GM21737 (cell line): ENCODE results near the gene CDK11B.

Experiments used
- ATAC-seq: cut with Tn5 transposase; IDR thresholded peaks from one replicate; pipeline ENCODE4 v1.9.1; 2021; ENCODE audit warnings: mild to moderate bottlenecking, moderate library complexity; ENCODE audit not compliant: unreplicated experiment

Gene CDK11B

DNA sequence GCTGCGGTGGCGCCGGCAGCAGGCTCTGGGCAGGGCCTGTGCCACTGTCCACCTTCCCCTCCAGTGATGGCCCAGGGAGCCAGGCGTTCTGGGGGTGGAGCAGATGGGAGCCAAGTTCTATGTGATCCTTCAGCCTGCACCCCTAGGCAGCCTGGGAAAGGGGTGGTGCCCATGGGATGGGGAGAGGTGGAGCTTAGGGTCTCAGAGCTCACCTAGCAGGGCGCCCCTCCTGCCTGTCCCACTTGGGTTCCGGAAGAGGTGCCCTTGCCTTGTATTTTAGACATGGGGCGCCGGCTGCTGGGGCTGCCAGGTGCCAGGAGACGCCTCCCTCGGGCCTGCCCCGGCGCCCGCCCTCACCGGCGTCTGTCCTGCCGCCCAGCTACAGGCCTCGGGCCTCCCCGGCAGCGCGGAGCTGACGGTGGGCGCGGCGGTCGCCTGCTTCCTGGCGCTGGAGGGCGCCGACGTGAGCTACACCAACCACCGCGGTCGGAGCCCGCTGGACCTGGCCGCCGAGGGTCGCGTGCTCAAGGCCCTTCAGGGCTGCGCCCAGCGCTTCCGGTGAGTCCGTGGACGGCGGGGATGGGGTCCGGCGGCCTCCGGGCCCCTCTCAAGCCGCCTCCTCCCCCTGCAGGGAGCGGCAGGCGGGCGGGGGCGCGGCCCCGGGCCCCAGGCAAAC is 29.9 kb downstream of the CDK11B start:
- ATAC-seq, result no peak

DNA sequence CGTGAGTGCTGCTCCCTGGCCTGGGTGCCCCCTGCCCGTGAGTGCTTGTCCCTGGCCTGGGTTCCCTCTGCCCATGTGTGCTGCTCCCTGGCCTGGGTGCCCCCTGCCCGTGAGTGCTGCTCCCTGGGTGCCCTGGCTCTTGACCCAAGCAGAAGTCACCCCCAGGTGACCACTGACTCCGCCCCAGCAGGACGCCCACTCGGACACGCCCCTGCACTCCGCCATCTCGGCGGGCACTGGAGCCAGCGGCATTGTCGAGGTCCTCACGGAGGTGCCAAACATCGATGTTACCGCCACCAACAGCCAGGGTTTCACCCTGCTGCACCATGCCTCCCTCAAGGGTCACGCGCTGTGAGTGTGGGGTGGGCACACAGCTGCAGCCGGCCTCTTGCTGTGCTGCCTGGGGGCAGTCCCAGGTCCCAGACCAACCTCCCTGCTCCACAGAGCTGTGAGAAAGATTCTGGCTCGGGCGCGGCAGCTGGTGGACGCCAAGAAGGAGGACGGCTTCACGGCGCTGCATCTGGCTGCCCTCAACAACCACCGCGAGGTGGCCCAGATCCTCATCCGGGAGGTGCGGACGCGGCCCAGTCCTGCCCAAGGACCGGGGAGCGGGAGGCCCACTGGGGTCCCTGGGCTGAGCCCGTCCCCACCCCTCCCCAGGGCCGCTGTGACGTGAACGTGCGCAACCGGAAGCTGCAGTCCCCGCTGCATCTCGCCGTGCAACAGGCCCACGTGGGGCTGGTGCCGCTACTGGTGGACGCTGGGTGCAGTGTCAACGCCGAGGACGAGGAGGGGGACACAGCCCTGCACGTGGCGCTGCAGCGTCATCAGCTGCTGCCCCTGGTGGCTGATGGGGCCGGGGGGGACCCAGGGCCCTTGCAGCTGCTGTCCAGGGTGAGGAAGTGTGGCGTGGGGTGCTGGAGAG is 30.7 kb downstream of the CDK11B start:
- ATAC-seq, result no peak

DNA sequence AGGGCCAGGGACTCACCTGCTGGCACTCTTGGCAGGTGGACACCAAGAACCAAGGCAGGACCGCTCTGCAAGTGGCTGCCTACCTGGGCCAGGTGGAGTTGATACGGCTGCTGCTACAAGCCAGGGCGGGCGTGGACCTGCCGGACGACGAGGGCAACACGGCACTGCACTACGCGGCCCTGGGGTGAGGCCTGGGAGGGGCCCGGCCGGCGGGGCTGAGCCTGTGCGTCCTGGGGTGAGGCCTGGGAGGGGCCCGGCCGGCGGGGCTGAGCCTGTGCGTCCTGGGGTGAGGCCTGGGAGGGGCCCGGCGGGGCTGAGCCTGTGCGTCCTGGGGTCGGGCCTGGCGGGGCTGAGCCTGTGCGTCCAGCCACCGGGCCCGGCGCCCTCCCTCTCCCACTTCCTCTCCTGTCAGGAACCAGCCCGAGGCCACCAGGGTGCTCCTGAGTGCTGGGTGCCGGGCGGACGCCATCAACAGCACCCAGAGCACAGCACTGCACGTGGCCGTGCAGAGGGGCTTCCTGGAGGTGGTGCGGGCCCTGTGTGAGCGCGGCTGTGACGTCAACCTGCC is 31.5 kb downstream of the CDK11B start:
- ATAC-seq, result no peak

DNA sequence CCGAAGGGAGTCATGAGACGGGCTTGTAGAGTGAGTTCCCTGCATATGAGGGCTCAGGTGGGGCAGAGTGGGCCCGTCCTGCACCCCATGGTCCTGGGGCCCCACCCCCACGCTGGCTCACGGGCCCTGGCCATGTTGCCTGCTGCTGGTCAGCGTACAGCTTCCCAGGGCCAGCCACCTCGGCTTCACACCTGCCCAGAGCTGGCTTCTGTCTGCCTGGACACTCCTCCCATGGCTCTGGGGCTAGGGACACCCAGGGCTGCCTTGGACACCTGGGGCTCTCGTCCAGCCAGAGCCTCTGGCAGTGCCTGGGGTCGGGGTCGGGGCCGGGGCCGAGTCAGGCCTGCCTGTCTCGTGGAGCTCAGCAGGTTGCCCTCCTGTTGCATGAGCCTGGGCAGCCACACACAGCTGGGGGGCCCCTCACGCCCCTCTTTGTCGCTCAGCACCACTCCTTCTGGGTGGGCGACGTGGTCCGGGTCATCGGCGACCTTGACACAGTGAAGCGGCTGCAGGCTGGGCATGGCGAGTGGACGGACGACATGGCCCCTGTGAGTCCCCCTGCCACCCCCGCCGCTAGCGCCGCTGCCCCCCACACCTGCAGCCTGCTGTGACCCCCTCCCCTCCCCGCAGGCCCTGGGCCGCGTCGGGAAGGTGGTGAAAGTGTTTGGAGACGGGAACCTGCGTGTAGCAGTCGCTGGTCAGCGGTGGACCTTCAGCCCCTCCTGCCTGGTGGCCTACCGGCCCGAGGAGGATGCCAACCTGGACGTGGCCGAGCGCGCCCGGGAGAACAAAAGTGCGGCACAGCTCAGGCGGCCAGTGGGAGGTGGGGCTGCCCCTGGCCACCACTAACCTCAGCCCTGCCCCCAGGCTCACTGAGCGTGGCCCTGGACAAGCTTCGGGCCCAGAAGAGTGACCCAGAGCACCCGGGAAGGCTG is 32.3 kb downstream of the CDK11B start:
- no peak for ATAC-seq

DNA sequence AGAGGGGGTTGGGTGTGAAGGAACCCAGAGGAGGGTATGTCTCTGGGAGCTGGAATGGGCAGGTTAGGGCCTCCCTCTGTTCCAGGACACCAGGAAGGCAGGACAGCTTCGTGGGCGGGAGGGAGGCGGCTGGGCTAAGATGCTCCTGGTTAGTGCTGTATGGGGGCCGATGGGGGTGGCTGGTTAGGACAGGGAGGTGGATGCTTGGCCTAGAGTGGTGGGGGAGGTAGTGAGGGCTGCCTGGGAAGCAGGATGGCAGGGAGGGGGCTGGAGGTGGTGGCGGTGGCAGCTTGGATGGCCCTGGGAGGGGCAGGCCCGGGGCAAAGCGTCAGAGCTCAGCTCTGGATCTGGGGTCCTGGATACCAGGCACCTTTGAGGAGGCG is 33.0 kb downstream of the CDK11B start:
- ATAC-seq, result no peak

DNA sequence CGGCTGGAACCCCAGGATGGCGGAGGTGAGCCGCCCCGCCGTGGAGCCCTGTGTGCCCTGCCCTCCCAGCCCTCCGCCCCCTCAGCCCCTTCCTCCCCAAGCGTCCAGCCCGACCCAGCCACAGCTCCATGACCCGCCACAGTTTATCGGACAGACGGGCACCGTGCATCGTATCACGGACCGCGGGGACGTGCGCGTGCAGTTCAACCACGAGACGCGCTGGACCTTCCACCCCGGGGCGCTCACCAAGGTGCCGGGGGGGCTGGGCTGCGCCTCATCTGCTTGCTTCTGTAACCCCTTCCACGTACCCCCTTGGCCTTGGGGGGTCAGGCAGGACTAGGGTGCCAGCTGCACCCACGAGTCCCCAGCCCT is 33.4 kb downstream of the CDK11B start:
- no peak for ATAC-seq

DNA sequence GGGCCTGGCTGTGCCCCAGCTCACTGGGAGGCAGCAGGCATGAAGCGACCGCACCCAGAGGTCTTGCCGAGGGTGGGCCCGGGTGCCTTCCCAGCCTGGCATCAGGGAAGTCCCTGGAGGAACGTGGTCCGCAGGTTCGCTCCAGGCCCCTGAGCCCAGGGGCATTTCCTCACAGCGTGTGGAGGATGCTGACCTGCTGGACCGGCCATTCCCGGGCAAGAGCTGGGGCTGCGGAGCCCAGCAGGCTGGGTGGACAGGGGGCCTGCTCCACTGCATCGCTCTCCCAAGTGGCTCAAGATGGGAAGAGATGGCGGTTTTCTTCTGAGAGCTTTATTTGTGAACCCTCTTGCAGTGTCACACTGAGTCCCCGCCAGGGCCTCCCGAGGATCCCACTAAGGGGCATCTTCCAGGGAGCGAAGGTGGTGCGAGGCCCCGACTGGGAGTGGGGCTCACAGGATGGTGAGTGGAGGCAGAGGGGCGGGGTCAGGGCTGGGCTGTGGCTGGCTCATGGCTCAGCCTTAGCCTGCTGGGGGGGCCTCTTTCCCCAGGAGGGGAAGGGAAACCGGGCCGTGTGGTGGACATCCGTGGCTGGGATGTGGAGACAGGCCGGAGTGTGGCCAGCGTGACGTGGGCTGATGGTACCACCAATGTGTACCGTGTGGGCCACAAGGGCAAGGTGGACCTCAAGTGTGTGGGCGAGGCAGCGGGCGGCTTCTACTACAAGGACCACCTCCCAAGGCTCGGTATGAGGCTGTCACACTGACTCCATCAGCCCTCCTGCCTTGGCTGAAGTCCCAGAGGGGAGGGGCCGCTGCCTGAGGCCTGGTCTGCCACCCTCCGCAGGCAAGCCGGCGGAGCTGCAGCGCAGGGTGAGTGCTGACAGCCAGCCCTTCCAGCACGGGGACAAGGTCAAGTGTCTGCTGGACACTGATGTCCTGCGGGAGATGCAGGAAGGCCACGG is 34.1 kb downstream of the CDK11B start:
- no peak for ATAC-seq

DNA sequence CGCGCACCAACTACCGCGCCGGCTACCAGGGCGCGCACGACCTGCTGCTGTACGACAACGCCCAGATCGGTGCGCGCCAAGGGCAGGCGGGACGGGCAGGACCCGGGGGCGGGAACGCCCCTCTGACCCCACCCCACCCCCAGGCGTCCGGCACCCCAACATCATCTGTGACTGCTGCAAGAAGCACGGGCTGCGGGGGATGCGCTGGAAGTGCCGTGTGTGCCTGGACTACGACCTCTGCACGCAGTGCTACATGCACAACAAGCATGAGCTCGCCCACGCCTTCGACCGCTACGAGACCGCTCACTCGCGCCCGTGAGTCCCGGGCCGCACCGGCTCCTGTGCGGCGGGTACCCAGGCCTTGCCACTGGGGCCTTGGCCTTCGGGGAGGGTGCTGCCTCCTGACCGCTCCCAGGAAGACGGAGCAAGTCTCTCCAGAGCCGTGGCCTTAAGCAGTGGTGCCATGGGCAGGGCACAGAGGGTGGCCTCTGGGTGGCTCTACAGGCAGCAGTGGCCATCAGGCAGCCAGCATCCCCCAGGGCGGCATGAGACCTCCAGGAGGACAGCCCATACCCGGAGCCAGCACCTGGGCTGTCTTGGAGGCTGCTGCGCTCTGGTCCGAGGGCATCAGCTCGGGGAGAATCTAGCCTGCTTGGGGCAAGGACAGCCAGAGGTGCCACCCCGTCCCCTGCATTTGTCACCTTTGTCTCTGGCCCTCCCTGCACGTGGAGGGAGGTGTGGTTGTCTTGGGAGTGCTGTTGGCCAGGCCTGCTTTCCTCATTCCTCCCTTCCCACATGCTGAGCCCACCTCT is 35.0 kb downstream of the CDK11B start:
- ATAC-seq, result no peak

DNA sequence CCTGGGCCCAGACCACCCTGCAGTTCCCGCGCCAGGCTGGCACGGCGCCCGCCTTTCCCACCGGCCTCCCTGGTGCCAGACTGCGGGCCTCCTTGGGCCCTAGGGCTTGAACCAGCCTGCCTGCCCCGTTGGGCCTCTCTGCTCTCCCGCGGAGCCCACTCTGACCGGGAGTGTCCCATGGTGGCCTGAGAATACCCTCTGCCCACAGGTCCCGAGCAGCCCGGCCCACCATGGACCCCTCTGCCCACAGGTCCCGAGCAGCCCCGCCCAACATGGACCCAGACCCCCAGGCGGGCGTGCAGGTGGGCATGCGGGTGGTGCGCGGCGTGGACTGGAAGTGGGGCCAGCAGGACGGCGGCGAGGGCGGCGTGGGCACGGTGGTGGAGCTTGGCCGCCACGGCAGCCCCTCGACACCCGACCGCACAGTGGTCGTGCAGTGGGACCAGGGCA is 35.6 kb downstream of the CDK11B start:
- no peak for ATAC-seq

DNA sequence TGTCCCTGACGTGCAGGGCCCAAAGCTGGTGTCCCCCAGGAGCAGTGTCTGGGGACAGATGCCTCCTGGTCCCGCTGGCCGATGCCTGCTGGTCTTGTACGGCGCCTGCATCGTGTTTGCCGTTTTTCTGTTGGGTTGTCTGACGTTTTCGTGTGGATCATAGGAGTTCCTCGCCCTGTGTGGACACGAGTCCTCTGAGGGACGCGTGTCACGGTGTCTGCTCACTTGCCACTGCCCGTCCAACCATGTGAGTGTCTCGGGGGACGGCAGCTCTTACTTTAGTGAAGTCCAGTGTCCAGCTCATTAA is 36.1 kb downstream of the CDK11B start:
- no peak for ATAC-seq

DNA sequence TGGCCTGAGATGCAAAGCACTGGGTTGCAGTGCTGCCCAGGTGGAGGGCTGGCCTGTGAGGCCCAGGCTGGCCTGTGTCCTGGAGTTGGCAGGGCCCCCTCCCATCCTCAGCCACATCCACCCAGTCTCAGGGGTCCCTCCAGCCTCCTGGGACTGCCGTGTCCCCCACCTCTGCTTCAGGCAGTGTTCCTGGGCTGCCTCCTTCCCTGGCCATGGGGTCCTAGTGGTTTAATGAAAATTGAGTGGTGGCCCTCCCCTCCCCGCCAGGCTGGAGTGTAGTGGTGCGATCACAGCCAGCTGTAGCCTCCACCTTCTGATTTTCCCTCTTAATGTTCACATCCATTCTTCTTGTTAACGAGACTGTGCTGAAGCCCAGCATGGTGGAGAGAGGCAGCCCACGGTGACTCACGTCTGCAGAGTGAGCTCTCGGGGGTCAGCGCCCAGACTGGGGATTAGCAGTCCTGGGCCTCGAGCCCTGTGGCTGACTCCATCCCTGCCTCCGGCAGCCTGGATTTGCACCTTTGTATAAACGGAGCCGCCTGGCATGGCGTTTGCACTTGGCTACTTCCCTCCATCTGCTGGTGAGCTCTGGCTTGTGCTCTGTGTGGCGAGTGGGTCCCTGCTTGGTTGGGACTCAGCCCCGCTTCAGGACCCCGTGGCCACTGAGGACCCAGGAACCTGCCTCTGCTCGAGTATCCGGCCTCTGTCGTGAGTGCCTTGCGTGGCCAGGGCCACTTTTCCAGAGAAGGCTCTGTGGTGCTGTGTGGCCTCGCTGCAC is 36.6 kb downstream of the CDK11B start:
- no peak for ATAC-seq

DNA sequence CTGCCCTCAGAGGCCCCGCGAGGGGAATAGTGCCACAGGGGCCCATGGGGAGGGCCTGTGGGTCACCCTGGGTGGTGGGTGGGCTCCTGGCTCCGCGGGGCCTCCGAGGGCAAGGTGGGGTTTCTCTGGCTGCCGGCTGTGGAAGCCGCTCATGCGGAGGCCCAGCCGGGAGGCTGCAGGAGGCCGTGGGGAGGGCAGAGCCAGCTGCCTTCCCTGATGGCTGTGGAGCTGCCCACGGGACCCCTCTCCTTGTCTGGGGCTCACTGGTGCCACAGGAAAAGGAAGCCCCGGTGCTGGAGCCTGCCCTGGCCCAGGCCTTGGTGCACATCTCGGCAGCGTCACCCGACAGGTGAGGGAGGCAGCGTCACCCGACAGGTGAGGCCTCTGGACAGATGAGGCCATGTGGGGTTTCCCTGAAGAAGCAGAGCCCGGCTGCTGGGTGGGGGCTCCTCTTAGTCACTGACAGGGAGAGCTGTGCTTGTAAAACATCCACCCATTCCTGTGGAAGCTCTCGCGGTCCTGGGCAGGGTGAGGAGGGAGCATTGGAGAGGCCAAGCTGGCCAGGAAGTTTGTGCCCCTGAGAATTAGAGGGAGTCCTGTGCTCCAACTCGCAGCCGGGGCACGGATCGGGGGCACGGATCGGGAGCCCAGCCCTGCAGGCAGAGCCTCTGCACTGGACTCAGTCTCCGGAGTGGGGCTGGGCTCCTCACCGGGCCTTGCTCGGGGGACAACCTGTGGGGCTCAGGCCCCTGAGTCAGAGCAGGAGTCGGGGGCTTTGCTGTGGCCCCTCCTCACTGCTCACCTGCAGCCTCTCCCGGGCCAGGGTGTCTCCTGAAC is 37.4 kb downstream of the CDK11B start:
- no peak for ATAC-seq

DNA sequence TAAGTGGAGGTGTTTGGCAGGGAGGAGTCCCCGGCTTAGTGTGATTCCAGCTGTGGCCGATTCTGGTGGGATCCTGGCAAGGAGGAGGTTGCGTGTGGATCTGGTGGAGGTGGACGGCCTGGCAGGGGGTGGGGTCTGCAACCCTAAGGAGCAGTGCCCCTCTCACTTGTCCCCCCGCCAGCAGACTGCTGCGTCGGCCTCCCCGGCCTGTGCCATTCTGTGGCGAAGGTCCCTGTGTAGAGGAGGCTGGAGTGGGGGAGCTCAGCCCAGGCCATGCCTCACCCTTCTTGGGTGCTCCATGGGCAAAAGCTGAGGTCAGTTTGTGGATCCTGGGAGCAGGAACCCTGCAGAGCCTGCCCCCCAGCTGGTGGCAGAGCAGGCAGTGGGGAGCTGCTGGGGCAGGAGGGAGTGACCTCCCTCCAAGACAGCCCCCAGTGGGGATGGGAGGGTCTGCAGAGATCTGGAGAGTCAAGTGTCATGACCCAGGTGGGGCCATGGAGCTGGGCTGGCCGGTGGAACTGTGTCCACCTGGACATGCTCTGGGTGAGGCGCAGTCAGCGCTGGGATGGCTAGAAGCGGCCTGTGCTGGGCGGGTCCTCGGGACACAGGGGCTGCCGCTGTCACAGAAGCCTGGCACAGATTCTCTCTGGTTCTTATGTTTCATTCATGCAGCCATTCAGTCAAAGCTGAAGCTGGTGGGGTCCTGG is 38.2 kb downstream of the CDK11B start:
- no peak for ATAC-seq

DNA sequence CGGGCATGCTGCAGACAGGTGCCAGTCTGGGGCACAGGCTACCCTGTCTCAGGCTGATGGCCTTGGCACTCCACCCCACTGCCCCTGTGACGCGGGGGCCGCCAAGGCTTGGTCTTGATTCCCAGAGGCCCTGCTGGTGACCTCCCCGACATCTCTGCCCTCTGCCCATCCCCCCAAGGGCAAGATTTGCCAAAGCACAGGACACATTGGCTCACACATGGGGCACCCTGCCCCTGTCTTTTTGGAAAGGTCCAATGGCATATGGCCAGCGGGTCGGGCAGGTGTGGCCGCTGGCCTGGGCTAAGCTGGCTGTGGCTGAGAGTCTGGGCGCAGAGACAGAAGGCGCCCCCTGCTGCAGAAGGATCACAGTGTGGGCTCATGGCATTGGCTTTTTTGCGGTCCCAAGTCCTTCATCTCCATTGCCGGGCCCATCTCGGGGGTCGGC is 38.9 kb downstream of the CDK11B start:
- ATAC-seq, result no peak

DNA sequence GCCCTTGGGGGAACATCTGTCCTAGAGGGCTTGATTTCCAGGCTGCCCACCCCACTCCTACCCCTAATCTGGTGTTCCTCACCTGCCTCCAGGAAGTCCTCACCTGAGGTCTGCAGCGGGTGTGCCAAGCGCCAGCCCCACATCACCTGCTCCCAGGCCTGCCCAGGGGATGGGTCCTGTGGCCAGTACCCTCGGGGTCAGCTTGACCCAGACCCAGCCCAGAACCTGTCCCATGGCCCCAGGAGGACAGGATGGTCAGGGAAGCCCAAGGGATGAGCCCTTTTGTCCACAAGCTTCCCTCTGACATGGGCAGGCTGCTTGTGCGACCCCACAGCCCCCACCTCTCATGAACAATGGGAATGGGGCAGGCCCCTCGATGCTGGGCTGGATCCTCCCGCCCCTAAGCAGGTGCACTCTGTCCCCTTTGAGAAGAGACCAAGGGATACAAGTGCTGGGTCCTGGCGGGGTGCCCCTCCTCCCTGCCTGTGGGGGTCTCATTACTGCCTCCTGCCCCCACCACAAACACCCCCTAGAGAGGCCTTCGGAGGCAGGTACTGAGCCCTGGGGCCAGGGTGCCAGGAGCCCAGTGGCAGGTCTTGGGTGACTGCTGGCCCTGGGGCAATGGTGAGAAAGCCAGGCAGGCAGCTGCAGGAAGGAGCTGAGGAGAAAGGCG is 40.3 kb downstream of the CDK11B start:
- ATAC-seq, result no peak

DNA sequence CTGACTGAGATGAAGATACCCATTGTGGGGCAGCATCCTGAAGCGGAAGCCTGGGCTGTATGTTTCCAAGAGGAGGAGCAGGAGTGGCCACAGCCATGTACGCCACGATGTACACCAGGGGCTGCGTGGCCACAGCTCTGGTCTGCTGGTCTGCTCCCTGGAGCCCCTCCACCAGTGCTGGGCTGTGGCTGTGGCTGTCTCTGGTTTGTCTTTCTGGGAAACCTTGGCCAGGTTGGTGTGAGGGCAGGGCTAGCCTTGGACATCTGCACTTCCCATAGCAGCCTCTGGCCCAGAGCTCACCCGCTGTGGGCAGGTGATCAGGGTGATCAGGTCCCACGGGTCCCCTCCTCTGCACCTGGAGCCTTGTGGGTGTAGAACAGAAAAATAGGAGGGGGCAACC is 40.9 kb downstream of the CDK11B start:
- no peak for ATAC-seq
